GM19452 (cell line): ENCODE measurements around the gene COTL1.

Experiments
- ATAC-seq: cut with Tn5 transposase; IDR thresholded peaks from one replicate; pipeline ENCODE4 v1.9.1; 2021; ENCODE audit not compliant: unreplicated experiment

Gene COTL1, protein sequence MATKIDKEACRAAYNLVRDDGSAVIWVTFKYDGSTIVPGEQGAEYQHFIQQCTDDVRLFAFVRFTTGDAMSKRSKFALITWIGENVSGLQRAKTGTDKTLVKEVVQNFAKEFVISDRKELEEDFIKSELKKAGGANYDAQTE

DNA sequence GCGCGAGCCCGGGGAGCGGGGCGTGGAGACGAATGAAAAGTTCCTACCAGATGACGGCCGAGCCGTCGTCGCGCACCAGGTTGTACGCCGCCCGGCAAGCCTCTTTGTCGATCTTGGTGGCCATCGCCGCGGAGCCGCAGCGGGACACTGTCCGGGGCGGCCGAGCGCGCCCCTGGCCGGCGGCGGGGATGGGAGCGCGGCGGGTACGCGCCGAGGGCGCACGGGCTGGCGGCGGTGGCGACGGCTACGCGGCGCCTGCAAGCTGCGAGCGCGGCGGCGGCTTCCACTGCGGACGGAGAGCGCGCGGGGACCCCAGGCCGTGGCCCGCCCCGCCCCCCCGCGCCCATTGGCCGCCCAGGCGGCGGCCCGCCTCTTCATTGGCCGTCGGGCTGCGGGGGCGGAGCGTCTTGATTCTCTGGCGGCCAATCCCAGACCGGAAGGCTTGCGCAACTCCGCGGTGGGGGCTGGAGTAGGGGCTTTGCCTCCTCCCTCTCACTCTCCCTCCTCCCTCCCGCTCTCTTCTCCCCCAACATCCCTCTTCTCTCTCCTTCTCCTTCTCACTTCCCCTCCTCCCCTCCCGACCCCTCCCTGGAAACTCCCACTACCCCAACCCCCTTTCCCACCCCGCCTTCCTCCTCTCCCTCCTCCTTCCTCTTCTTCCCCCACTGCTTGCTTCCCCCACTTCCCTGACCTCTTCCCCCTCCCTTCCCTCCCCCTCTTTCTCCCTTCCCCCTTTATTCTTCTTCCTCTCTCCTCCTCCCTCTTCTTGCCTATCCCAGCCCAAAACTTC, at the start of gene COTL1:
COTL1 (minus strand) TSS at position 288 of the 790 bp plus-strand sequence; CDS start at position 124, 164 bp downstream.
- ATAC-seq = peak; percentile 77

DNA sequence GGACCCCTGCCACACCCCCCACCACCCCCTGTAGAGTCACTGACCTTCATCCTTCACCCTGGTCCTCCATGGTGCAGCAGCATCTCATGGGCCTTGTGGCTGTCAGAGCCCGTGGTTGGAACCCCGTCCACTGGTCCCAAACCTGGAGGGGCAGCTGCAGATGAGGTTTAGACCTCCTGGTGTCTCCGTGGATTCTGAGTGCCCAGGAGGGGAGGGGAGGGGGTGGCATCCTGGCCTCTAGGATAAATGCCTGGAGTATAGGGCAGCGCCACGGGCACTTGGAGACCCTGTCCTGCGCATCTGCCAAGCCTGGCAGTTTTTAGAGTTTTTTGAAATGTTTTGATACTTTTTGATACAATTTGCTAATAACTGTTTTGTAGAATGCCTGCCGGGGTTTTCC, 48.0 kb upstream of the COTL1 start:
- ATAC-seq = no peak

DNA sequence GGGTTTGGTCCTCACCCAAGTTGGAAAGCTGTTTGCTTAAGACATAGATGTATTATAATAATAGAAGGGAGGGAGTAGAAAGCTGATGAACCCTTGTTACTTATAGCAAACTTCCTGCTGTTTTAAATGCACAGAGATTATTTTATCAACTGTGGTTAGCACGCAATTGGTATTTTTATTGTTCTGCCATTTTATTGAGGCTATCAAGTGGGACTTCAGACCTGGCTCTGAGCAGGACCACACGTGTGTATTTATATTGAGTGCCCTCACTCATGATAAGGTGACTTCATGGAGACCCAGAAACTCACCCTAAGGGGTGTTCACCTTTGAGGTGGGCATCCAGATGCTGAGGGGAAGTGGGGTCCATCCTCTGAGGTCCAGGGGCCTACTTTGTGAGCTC, 47.5 kb upstream of the COTL1 start:
- no peak for ATAC-seq

DNA sequence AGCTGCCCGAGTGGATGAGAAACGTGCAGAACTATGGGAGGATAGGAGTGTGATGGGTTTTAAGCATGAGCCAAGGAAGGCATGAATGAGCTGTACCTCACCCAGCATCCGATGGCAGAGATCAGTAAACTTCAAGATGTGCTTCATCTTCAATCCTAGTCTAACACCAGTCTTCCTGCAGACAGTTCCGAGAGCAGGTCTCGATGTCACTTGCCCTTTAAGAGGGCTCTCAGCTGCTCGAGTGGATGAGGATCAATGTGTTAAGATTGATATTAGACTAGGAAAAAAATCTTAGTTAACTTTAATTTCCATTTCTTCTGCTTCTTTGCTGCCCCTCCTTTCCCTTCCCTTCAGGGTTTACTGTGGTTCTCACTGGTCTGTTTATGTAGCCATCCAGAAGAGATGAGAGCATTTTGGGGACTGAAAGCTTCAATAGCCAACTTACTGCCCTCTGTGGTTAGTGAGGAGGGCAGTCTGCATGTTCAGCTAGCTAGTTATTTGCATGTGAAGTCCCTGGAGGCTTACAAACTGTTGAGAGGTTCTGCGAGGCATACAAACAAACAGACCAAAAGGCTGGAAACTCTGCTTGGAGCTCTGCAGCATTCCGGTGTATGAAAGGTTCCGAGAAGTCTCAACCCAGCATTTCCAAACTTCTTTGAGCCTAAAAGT, 45.7 kb upstream of the COTL1 start:
- peak; percentile 90 for ATAC-seq

DNA sequence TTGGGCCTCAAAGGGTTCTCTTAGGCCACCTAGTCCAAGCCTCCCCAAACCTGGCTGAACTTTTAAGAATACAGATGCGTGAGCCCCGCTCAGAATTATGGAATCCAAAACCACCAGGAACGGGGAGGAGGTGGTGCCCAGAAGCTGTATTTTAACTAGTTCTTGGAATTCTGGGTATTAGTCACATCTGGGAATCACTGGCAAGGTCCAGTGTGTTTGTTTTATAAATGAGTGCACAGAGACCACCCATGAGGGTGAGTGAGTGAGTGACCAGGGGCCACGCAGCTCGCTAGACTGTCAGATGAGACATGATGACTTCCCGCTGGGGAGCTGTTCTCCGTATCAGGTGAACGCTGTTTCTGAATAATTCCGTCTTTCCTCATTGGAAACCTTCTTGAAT, 44.6 kb upstream of the COTL1 start:
- no peak for ATAC-seq

DNA sequence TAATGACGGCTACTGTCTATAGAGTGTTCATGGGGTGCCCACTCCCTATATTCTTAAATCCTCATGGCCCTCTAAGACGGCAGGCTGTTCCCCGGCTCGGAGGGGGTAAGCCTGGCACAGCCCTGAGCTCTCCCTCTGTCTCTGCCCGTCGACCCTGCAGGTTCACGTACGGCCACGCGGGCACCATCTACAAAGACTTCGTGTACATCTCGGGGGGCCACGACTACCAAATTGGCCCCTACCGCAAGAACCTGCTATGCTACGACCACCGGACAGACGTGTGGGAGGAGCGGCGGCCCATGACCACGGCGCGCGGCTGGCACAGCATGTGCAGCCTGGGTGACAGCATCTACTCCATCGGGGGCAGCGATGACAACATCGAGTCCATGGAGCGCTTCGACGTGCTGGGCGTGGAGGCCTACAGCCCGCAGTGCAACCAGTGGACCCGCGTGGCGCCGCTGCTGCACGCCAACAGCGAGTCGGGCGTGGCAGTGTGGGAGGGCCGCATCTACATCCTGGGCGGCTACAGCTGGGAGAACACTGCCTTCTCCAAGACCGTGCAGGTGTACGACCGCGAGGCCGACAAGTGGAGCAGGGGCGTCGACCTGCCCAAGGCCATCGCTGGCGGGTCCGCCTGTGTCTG, 43.7 kb upstream of the COTL1 start:
- ATAC-seq = no peak

DNA sequence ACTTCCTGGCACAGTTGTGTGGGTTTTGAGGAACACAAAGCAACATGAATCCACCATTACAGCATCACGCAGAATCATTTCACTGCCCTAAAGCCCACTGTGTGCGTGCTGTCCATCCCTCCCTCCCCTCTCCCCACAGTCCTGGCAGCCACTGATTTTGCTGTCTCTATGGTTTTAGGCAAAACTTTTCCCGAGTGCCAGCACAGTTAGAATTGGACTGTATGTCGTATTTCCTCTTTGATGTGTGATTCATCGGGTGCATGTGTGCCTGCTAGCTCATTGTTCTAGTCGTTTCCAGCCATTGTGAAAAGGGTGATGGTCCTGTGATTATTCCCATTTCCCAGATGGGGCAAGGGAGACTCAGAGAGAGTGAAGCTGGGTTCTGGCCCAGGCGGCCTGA, 43.1 kb upstream of the COTL1 start:
- ATAC-seq = no peak

DNA sequence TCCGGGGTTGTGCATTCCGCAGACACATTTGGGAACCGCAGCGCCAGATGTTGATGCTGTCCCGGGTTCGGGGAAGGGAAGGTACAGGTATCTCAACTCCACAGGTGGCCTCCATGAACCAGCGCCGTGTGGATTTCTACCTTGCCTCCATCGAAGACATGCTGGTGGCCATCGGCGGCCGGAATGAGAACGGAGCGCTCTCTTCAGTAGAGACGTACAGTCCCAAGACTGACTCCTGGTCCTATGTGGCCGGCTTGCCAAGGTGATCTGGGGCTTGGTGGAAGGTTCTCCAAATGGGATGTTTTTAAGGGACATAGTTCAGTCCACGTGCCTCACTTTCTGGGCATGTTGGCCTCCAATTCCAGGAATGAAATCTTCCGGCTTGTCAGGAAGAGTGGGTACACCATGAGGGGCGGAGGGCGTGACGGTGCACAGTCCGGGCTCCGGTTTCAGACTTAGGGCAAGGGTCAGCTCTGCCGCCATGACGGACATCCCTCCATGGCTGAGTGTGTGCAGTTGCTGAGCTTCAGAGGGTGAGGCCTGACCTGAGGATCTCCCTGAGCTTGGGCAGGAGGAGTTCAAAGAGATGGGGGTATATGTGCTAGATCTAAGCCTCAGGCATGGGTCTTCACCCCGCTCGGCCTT, 41.9 kb upstream of the COTL1 start:
- no peak for ATAC-seq

DNA sequence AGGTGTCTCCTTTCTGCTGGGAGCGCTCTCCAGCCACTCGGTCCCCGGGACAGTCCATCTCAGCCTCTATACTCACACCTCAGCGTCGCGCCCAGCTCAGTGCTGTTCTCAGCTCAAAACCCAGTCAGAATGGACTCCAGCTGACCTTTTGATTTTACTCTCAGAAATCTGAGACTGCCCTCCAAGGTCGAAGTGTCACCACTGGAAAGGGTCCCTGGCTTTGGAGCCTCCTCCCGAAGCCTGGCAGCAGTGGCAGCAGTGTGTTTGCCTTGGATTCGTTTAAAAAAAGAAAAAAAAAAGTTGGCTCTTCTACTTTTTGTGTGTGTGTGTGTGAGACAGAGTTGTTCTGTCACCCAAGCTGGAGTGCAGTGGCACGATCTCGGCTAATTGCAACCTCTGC, 40.8 kb upstream of the COTL1 start:
- ATAC-seq = no peak

DNA sequence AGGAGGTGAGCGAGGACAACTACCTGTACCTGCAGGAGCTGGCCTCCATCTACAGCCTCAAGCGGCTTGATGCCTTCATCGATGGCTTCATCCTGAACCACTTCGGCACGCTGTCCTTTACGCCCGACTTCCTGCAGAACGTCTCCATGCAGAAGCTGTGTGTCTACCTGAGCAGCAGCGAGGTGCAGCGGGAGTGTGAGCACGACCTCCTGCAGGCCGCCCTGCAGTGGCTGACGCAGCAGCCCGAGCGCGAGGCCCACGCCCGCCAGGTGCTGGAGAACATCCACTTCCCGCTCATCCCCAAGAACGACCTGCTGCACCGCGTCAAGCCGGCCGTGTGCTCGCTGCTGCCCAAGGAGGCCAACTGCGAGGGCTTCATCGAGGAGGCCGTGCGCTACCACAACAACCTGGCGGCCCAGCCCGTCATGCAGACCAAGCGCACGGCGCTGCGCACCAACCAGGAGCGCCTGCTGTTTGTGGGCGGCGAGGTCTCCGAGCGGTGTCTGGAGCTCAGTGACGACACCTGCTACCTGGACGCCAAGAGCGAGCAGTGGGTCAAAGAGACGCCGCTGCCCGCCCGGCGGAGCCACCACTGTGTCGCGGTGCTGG, 39.5 kb upstream of the COTL1 start:
- no peak for ATAC-seq

DNA sequence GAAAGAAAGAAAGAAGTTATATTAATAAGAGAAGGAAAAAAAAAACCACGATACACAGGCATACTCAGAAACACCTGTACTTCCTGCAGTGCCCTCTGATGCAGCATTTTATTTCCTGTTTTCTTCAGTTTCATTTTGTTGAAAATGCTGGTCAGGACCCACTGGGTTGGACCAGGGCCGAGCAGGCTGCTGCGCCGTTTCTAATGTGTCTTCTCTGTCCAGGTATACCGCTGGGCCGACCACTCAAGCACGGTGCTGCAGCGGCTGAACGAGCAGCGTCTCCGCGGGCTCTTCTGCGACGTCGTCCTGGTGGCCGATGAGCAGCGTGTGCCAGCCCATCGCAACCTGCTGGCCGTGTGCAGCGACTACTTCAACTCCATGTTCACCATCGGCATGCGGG, 38.8 kb upstream of the COTL1 start:
- no peak for ATAC-seq

DNA sequence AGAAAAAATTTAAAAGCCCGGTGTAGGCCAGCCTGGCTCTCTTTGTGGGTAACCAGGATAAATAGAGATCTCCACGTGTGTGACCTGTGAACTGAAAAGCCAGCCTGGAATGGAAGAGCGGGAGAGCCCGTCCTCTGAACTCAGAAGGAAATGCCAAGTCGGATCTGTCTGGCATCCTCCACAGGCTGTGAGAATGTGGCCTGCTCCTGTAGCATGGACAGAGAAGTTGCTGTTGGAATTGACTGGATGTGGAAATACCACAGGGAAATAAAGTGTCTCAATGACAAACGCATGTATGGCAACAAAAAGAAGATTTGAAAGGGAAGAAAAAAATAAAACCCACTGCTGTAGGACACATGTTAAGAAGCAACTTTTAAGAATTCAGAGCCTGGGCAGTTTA, 37.1 kb upstream of the COTL1 start:
- ATAC-seq = no peak

DNA sequence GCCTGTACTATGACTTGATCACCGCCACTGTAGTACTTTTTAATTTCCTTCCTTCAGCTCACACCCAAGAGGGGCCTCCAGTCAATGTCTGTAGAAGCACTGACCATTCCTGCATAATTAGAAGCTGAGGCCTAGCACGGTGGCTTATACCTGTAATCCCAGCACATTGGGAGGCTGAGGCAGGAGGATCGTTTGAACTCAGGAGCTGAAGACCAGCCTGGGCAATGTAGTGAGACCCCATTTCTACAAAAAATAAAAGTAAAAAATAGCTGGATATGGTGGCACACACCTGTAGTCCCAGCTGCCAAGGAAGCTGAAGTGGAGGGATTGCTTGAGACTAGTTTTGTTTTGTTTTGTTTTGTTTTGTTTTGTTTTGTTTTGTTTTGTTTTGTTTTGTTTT, 36.4 kb upstream of the COTL1 start:
- no peak for ATAC-seq

DNA sequence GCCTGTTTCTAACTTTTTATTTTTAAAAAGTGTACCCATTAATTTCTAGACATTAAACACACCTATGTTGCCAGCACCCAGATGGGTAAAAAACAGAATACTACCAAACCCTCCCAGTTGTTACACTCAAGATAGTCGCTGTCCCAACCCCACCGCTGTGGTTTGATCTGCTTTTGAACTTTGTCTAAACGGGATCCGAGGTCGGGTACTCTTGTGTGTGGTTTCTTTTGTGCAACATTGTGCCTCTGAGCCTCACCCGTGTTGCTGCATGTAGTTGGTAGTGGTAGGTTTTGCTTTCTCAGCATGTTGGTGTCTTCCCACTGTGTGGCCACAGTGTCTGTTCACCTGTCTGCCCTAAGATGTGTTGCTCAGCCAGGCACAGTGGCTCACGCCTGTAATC, 34.7 kb upstream of the COTL1 start:
- ATAC-seq = no peak

DNA sequence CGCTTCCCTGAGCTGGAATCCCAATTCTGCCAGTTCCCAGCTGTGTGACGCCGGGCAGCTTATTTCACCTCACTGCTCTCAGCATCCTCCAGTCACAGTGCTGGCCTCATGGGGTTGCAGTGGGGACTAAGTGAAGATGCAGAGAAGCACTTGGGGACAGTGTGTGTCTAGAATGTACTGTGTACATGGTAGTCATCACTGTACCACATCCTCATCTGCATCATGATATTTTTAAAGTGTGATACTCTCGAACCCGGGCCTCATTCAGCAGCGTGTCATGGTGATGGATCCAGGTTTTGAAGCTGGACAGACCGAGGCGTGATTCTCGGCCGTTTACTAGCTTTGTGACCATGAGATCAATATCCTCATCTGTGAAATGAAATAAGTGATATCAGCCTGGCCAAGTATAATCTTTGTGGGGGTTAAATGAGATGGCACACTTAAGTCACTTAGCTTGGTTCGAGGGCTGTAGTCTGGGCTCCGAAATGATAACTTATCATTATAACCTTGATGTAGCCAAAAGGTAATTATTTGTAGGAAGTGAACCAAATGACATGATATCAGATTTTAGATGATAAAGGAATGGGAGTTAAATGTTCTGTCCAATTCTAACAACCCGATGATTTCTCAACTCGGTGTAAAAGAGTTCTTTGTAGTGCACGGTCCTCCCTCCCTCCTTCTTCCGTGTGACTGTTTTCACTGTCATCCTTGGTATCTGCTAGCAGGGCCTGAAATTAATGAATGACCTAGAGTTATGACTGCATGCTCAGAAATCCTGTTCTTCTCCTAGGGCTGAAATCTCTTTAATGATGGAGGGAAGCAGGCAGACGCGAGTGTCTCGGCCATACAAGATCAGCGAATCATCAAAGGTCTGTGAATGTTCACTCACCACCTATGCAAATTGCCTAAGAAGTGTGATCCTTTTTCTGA, 32.4 kb upstream of the COTL1 start:
- ATAC-seq = no peak

DNA sequence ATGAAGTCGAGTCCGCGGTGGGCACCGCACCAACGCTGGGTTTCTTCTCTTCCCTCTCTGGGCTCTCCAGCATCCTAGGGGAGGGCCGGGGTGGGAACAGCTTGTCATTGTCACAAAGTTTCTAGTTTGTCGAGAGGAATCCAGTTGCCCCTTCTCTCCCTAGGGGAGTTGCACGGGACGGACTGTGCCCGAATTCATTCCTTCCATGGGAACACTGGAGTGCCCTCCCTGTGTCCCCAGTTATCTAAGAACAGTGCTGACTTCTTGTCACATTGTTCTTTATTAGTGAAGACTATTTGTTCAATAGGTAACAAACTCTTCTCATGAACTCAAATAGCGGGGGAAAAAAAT, 31.6 kb upstream of the COTL1 start:
- ATAC-seq = no peak

DNA sequence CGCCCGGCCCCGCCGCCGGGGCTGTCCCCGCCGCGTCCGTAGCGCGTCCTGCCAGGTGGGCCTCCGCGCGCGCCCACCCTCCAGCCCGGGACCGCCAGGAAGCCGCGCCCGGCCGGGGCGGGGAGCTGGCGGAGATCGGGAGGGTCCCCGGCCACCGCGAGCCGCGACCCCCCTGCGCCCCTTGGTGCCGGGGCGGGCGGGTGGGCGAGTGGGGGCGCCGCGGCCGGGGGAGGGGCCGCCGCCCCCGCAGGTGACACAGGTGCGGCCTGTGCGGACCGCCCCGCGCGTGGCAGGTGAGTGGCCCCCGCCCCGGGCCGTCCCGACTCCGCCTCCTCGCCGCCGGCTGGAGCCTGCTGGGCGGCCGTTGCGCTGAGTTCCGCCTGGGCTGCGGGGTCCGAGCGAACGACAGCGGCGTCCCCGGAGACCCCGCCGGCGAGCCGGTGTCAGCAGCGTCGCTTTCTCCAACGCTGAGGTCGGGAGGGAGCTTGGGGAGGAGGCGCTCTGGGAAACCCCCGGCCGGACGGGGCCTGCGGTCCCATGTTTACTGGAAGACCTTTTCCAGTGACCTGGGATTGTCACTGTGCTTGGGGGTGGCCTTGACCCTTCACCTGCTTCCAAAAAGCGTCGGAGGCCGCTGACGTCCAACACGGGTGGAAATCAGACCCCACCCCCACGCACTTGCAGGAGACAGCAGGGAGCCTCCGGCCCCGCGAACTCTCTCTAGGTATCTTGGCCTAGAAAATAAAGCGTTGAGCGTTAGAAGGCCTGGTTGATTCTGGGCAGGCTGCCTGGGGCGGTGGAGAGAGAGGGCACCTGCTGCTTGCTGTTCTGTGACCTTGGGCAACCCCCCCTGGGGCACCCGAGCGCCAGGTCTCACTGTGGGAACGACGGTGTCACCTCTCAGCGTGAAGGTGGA, 31.0 kb upstream of the COTL1 start:
- peak; percentile 64 for ATAC-seq

DNA sequence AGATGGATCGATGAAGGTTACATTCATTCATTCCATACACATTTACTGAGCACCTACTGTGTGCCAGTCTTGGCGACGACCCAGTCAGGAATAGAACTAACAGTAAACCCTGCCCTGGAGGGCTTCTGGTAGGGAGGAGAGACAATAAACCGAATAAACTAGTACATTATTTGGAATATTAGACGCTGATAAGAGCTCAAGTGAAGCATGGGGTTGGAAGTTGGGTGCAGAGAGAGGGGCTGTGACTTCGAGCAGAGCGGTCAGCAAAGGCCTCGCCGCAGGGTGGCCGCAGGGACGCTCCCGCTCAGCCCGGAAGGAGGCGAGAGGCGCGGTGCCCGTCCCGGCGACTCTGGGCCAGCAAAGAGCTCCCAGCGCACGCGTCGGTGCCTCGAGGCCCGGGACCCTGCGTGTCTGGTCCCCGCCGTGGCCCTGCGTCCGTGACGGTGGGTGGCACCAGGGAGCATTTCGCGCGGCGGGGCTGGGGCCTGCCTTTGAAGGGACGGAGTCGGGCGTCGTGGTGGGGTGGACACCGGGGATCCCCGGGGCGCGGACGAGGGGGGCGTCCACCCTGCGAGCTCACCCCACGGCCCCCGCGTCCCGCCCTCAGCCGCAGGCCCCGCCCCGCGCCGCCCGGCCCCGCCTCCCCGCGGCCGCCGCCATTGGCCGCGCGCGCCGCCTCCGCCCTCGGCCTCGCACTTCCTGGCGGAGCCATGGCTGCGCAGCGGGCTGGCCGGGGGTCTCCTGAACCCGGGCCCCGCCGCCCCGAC, 30.1 kb upstream of the COTL1 start, which contains the start of gene KLHL36:
KLHL36 (plus strand) TSS at position 684 of the 767 bp plus-strand sequence. CDS start 2,357 bp downstream, outside the sequence.
- ATAC-seq = peak; percentile 85
